Stimulated activated CD4-positive, alpha-beta T cell treated with anti-CD3 and anti-CD28 coated beads, Interleukin-1b, Interleukin-23, amount 100 ng/mL, for 48 hours (primary cell): Measurements from ENCODE around the gene ZRSR2.

Source experiments
- DNase-seq: peaks from one replicate; pipeline ENCODE4 v3.0.0-alpha.2; 2020

Gene ZRSR2

DNA sequence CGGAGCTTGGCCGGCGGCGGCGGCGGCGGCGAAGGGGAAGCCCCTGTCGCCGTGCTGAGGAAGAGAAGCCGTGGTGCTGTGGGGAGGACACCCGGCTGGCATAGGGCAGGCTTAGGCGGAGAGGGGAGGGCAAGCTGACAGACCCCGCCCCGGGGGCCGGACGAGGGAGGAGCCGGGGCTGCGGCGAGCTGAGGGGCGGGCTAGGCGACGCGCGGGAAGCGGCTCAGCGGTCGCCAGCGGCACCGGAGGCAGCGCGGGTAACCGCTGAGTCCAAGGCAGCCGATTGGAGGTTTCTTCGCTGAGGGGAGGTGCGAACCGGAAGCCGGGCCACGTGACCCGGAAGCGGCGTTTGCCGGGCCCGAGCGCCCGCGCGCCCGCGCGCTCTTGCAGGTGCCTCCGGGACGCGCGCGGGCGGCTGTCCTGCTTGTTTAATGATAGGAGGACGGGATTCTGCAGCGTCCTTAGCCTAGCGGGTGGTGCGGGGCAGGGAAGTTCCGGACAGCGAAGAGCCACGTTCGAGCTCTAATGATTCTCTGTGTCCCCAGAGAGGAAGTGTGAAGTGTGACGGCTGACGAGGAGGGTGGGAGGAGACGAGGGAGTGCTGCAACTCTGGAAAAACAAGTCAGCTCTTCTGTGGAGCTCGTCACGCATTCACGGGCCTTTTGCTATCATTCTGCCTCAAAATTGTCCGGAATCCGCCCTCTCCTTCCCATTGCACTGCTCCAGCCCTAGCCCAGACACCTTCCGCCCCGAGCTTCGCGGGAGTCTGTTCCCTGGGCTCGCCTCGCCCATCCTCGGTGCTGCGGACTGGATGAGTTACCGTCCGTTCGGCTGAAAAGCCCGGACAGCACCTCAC, 64.7 kb downstream of the ZRSR2 start, which contains the start of gene AP1S2:
TSS of gene AP1S2 (minus strand) at position 102 of the 856 bp plus-strand sequence. CDS start 2,289 bp downstream, outside the sequence.
- peak; percentile 92 for DNase-seq

DNA sequence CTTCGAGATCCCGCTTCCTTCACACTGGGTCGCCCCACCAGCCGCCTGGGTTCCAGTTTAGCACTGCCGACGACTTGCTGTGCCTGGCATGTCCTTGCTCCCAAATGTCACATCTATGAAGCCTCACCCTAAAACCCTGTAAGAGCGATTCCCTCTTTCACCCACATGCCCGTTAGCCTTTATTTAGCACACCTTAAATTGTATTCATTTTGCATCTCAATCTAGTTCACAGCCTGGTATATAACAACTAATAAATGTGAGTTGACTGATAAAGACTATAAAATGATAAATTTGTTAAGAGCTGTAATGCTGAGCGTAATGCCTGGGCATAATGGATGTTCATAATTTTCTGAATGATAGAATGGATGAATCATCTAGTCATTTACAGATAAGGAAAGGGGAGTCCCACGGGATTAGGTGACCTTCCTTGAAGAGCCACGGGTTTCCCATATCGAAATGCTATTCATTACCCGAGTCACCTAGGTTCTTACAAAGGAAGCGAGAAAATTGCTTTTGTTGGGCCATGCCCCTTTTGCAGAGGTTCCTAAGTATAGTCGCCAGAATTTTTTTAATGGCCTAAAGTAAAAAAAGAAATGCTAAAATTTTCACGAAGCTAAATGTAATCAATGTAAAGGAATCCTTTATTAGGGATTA, 65.4 kb downstream of the ZRSR2 start:
- DNase-seq, result no peak

DNA sequence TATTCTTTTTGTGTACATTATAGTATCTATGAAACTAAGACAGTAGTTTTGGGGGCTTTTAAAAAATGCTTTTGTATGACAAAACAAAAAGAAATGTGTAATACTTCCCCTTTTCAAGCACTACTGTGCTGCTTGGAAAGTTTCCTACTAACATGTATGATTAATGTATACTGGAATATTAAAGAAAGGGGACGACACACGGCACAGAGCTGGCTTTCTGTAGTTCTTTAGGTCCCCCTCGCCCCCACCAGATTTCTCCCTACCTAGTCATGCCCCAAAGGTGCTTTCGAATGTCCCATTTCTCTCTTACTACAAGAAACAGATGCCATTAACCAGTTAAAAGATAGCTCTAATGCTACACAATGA, 65.9 kb downstream of the ZRSR2 start:
- DNase-seq, result no peak

DNA sequence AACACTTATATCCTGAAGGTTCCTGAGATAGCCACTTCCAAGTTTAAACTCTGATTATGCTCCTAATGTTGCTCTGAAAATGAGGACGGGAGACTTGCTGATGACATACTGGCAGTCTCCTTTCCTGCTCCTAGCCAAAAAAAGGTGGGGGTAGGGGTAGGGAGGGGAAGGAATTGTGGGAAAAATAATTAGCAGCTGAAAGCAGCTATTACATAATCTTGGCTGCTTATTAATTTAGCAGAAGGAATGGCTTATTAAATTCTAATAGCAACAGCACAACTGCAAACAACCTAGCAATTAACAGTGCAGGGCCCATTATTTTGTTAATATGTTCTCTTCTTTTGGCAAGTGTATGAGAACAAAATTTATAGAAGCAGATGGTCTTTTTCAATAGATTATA, 66.4 kb downstream of the ZRSR2 start:
- DNase-seq, result no peak

DNA sequence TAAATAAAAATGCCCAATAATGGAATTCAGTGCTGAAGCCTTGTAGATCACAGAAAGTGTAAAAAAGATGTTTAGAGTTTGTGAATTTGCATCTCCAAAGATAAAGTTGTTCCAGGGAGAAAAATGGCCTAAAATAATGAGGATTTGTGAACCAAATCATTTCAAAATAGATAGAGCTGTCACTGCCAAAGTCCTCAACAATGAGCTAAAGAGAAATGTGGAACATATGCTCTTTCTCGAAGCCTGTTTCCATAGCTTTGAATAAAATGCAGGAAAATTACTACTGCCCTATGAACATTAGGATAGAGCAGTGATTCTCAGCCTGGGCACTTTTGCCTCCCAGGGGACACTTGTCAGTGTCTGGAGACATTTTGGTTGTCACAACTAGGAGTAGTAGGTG, 67.8 kb downstream of the ZRSR2 start:
- DNase-seq, result no peak

DNA sequence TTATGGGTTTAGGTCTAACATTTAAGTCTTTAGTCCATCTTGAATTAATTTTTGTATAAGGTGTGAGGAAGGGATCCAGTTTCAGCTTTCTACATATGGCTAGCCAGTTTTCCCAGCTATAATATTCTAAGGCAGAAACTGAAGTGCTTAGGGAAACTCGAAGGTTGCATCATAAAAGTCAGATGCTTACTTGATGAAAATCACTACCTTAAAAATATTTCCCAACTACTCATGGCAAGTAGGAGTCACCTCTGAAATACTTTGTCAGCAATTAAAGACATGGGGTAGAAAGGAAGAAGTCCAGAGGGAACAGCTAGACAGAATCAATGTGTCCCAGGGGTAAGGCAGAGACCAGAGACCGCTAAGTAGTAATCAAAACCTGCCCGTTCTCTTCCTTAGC, 70.6 kb downstream of the ZRSR2 start:
- no peak for DNase-seq

DNA sequence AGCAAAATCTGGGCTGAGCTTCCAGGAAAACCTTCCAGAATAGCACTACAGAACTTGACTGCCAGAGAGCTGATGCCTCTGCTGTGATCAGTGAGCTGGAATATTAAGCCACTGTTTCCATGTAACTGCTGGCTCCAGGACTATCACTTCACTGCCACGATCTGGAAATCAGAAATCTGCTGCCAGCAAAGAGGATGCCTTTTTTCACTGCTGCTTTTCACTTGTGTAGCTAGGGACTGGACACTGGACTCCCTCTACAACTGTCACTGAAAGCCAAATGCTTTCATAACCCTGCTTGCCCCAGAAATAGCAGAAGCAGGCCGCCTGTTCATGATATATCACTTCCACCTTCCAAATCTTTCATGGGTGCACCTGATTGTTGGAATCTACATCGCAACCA, 73.7 kb downstream of the ZRSR2 start:
- DNase-seq, result no peak

DNA sequence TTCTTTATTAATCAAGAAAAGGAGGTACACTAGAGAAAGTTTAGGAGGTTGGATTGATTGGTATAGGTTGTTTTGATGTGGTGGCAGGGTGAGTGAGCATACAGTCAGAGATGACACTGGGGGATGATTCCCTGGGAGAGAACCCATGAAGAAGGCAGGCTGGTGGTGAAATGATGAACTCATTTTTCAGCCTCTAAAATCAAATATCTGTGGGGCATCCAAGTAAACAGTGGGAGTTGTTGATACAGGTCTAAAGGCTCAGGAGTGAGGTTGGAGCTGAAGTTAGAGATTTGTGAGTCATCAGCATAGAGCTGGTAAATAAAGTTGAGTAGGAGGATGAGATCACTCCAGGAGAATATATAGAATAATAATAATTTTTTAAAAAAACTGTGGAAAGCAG, 74.3 kb downstream of the ZRSR2 start:
- DNase-seq, result no peak

DNA sequence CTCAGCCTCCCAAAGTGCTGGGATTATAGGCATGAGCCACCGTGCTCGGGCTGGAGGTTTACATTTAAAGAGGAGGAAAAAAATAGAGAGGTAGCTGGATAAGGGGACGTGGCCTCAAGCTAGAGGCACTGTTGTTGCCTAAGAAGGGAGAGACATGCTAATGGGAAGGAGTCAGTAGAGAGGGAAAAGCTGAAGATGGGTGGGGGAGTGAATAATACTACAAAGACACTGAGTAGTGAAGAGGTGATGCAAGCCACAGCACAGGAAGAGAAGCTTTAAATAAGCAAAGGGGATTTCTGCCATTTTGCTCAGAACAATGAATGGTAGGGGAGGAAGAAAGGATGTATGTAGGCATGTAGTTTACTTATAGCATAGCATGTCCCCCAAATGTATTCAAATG, 75.9 kb downstream of the ZRSR2 start:
- DNase-seq, result no peak

DNA sequence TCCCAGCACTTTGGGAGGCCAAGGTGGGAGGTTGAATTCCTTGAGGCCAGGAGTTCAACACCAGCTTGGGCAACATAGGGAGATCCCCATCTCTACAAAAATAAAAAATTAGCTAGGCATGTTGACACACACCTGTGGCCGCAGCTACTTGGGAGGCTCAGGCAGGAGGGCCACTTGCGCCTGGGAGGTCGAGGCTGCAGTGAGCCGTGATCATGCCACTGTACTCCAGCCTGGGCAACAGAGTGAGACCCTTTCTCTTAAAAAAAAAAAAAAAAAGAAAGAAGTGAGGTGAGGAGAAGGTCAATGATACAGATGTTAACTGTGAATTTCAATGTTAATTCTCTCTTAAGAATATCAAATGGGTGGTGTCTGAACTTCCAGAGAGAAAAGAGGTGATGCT, 79.4 kb downstream of the ZRSR2 start:
- no peak for DNase-seq

DNA sequence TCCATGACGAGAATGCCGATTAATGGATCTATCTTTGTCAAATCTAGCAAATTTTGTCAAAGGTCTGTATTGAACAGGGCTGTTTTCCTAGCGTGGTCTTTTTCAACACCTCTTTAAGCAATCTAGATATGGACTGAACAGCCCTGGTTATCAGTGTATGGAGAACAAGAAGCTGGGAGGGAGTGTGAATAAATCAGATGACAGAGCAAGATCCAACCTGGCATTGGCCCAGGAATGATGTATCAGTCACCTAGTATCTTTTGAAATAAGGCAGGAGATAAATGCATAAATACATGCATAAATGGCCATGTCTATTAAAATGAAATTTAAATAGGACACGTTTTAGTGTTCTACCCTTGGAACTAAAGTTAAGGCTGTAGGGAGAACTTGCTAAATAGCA, 80.0 kb downstream of the ZRSR2 start:
- no peak for DNase-seq
